Brain microvascular endothelial cell (primary cell): ENCODE results near the gene BCL11B.

ENCODE experiments used
- DNase-seq: peaks from one replicate; pipeline ENCODE4 v3.0.0-alpha.2; 2020
- H3K27ac ChIP-seq: fragments of 250-450 bp; sonication (Bioruptor Pico); 2 replicates; pipeline ENCODE4 v1.5.1; 2020; ENCODE audit warnings: mild to moderate bottlenecking, moderate library complexity
- H3K27me3 ChIP-seq: fragments of 250-450 bp; sonication (Bioruptor Pico); replicated peaks from 2 replicates; pipeline ENCODE4 v1.5.1; 2020; ENCODE audit warnings: mild to moderate bottlenecking
- H3K36me3 ChIP-seq: fragments of 250-450 bp; sonication (Bioruptor Pico); replicated peaks from 2 replicates; pipeline ENCODE4 v1.5.1; 2020; ENCODE audit warnings: mild to moderate bottlenecking
- H3K4me3 ChIP-seq: 2 replicates; pipeline ENCODE4 v1.5.1; 2011; ENCODE audit warnings: low read depth, mild to moderate bottlenecking, control low read depth, low read length, moderate library complexity
- in situ Hi-C: cut with HindIII; loops from 2 replicates; pipeline ENCODE4 v1.10.0; 2017; ENCODE audit warnings: low sequenced_read_pairs, low pct_ligation_motif_present
- TF ChIP-seq, protein P1 (sequence below): IDR thresholded peaks from 2 replicates; pipeline ENCODE4 v1.5.1; 2011; ENCODE audit warnings: low read depth, mild to moderate bottlenecking, moderate library complexity, low read length, control low read depth, inconsistent platforms; ENCODE audit errors: missing control alignments

BCL11B gene

DNA sequence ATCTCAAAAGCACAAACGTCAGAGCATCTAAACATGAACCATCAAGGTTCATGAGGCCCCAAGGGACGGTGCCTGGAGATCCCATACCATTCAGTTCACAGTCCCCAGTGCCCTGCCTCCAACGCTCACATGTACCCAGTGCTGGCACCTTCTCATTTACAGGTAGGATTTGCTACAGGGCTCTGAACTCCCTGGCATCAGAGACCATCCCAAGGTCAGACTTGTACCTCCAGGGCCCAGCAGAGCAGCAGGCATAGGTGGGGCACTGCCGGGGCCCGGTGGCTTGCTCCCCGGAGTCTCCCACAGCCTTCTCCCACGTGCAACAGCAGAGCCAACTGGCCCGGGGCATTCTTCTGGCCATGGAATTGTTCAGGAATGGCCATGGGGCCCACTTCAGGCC, 114.8 kb downstream of the BCL11B start:
- H3K36me3 ChIP-seq: no peaks in the 10 kb centered on the region
- H3K27me3 ChIP-seq: no peaks in the 10 kb centered on the region
- no peak overlapping the region for H3K27ac ChIP-seq
- H3K4me3 ChIP-seq: no peak overlapping the region
- DNase-seq: no peak
- in situ Hi-C loops: no loop called here
- TF ChIP-seq, protein P1, sequence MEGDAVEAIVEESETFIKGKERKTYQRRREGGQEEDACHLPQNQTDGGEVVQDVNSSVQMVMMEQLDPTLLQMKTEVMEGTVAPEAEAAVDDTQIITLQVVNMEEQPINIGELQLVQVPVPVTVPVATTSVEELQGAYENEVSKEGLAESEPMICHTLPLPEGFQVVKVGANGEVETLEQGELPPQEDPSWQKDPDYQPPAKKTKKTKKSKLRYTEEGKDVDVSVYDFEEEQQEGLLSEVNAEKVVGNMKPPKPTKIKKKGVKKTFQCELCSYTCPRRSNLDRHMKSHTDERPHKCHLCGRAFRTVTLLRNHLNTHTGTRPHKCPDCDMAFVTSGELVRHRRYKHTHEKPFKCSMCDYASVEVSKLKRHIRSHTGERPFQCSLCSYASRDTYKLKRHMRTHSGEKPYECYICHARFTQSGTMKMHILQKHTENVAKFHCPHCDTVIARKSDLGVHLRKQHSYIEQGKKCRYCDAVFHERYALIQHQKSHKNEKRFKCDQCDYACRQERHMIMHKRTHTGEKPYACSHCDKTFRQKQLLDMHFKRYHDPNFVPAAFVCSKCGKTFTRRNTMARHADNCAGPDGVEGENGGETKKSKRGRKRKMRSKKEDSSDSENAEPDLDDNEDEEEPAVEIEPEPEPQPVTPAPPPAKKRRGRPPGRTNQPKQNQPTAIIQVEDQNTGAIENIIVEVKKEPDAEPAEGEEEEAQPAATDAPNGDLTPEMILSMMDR: no peak

DNA sequence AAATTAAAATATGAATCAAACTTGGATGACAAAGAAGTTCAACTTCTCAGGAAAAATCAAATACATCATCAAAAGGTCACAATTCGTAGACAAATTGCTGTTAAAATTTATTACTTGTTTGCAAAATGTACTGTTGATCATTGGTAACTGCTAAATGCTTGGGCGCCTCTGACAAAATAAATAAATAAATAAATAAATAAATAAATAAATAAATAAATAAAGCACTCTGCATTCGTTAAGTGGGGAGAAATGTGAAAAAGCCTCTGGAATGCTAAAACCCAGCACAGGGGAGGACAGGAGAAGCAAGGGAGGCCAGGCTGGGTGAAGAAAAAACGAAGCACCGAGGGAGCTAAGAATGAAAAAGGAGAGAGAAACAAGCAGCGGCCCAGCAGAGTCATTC, 115.2 kb downstream of the BCL11B start:
- no peak overlapping the region for H3K4me3 ChIP-seq
- DNase-seq: no peak
- H3K36me3 ChIP-seq: no peaks in the 10 kb centered on the region
- H3K27ac ChIP-seq: no peak overlapping the region
- TF ChIP-seq, protein P1: no peak
- in situ Hi-C loops: no loop called here
- no peaks in the 10 kb centered on the region for H3K27me3 ChIP-seq

DNA sequence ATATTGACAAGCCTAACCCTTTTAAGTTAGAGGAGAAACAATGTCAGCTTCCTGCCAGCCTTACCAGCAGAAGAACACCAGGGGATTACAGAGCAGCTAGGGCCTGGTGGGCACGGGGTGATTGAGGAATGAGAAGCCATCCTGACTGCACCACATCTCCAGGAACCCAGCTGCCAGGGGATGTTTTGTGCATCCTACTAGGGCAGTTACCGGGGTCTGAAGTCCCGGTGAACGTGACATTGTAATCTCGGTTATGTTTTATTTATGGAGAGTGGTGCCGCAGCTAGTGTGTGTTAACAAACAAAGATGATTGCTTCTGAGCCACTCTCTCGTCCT, 115.9 kb downstream of the BCL11B start:
- in situ Hi-C loops: no loop called here
- H3K27ac ChIP-seq: no peak overlapping the region
- no peaks in the 10 kb centered on the region for H3K36me3 ChIP-seq
- no peak overlapping the region for H3K4me3 ChIP-seq
- no peak for DNase-seq
- H3K27me3 ChIP-seq: no peaks in the 10 kb centered on the region
- TF ChIP-seq, protein P1: no peak

DNA sequence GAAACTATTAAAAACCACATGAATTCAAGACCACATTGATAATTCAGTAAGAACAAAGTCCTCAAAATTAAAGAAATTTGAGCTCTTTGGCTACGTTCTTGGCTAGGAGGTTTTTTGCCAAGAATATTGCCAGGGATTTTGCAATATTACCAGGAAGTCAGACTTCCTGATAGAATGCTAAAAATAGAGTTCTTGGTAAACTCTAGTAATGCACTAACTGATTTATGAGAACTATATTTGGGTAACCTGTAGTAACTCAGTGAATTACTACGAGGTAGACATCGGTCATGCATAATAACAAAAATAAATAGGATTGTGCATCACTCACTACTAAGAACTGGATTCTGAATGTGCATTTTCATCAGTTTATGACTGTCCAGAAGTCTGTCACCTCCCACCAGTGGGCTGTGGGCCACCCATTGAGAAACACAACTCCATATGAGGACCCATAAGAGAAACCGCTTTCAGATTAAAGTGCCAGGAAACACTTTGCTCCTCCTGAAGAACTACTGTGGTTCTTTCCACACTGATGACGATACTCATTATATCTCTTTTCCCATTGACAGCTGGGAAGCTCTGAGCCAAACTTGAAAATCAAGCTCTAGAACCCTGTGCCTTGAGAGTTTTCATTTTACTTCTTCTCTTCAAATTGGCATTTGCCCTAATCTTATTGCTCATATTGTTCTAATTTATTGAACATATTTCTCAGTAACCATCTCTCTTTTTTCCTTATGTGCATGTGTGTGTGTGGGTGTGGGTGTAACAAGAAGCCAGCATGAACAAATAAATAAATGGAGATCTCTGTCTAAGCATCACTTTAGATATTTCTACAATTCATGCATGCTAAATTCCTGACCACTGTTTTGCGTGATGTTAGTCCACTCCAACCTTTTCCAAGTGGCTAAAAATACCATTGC, 116.6 kb downstream of the BCL11B start:
- in situ Hi-C loops: no loop called here
- DNase-seq: no peak

DNA sequence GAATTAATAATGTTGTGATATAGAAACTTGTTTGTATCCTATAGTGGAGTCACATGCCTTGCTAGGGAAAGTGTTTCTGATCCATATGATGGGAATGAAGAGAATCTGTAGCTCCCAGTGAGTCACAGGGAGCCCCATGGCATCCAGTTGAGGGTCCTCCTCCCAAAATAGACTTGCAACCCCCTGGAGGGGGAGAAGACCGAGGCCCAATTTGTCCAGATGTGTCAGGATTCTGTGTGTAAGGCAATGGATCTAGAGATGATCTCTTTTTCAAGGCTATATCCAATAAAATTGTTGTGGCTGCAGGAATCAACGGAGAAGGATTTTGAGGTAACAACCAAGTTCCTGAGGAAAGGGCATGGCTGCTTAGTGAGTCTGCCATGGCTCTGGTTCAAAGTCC, 121.8 kb downstream of the BCL11B start:
- in situ Hi-C loops: no loop called here
- H3K27me3 ChIP-seq: no peaks in the 10 kb centered on the region
- DNase-seq: no peak
- no peak overlapping the region for H3K27ac ChIP-seq
- H3K36me3 ChIP-seq: no peaks in the 10 kb centered on the region
- TF ChIP-seq, protein P1: no peak
- H3K4me3 ChIP-seq: no peak overlapping the region

More for the DNA sequence above, 116.6 kb downstream of the BCL11B start:
- Histone ChIP-seq H3K27ac (no peak overlapping the region), H3K27me3 (no peaks in the 10 kb centered on the region), H3K4me3 (no peak overlapping the region), H3K36me3 (no peaks in the 10 kb centered on the region)
- TF ChIP-seq, protein P1: no peak
